GM21526 (cell line): ENCODE results near the gene ZNF366.

ENCODE experiments used
- ATAC-seq: cut with Tn5 transposase; IDR thresholded peaks from one replicate; pipeline ENCODE4 v1.9.1; 2021; ENCODE audit warnings: moderate library complexity; ENCODE audit not compliant: unreplicated experiment, low FRiP score

The ZNF366 gene

GRCh38 chr5:72523960-72524582, 16.9 kb upstream of the ZNF366 start:
- peak; percentile 62 for ATAC-seq

GRCh38 chr5:72522607-72523006, 15.4 kb upstream of the ZNF366 start:
- no peak for ATAC-seq

DNA sequence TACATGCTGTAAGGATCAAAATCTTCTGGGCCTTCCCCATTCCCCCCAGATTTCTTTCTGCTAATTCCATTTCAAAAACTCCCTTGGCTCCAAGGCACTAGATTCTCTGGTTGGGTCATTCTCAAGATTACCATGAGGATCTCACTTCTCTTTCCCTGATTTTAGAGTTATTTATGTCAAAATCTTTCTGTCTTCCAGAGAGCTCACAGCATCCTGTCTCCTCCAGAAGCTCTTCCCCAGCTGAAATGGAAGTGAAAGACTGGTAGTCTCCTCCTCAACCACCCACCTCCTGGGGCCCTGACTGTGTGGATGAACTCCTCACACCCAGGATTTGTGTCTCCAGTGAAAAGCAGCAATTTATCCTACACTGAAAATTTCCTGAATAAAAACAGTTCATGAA, 11.9 kb upstream of the ZNF366 start:
- no peak for ATAC-seq

DNA sequence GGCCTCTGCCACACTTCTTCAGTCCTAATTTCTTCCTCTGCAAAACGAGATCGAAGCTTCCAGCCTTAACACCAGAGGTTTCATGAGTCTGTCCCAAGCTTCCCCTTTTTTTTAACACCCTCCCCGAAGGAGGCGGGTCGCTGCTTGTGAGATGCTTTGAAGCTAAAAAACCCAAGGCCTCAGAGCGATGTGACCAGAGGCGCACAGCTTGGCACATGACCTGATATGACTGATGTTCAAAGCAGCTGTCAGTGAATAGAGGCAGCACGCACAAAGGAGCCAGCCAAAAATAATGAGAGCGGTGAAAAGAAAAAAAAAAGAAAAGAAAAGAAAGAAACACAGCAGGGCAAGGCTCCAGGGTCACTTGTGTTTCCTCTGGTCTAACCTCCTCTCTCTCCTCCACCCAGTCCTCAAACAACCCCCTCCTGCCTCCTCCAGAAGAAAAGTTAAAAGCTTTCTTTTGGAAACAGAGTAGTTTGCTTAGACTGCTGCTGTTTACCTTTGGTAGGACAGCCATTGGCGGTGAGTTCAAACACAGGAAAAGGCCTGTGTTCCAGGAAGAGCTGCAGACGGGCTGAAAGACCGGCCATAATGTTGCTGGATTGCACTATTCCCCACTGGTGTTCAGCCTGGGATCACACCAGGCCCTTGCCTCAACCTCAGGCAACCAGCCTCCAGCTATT, 10.9 kb upstream of the ZNF366 start:
- ATAC-seq, result no peak

GRCh38 chr5:72516916-72517315, 9.7 kb upstream of the ZNF366 start:
- ATAC-seq, result no peak

GRCh38 chr5:72515211-72515610, 8.0 kb upstream of the ZNF366 start:
- no peak for ATAC-seq

GRCh38 chr5:72512593-72512860, 5.3 kb upstream of the ZNF366 start:
- ATAC-seq, result no peak

- ATAC-seq, result no peak
Observed at GRCh38 chr5:72511774-72512592, 4.8 kb upstream of the ZNF366 start.

GRCh38 chr5:72511366-72511765, 4.2 kb upstream of the ZNF366 start:
- ATAC-seq, result no peak

DNA sequence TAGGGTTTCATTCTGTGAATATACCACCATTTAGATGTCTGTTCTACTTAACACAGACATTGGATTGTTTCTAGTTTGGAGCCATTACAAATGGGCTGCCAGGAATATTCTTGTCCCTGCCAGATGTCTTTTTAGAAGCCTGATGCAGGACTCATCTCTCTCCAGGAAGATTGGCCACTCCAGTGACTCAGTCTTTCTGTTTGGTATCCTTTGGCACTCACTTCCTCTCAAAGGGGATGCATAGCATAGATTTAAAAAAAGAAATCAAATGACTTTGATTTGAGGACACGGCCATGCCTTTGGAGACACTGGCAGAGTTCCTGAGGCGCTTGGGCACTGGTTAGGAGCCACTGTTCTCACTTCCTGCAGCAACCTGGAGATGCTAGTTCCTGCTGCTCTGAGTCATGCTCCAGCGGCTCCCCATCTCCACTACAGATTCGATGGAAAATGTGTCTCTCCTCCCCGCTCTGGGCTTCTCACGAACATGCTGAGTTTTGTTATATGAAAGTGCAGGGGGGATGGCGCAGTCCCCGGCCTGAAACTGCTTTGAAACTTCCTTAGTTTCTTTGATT, 3.5 kb upstream of the ZNF366 start:
- ATAC-seq, result no peak

DNA sequence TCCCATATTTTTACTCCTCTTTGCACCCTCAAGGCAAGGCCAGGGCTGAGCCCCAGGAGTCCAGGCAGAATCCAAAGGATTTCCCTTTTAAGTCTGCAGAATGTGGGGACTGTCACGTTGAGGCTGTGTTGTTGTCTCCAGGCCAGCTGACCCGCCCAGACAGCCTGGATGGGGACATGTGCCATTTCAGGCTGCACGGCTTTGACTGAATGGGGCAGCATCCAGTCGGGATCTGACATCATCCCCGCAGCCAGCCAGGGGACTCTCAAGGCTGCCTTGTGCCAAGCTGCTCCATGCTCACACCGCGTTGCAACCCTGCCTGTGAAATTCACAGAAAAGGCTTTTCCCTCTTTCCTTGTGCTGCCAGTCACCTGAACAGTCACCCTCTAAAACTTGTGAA, 2.2 kb upstream of the ZNF366 start:
- ATAC-seq, result no peak

- ATAC-seq, result peak; percentile 92
Observed at GRCh38 chr5:72508241-72509170, 1.3 kb upstream of the ZNF366 start.

- no peak for ATAC-seq
Observed at GRCh38 chr5:72507907-72508238, 663 bp upstream of the ZNF366 start.

DNA sequence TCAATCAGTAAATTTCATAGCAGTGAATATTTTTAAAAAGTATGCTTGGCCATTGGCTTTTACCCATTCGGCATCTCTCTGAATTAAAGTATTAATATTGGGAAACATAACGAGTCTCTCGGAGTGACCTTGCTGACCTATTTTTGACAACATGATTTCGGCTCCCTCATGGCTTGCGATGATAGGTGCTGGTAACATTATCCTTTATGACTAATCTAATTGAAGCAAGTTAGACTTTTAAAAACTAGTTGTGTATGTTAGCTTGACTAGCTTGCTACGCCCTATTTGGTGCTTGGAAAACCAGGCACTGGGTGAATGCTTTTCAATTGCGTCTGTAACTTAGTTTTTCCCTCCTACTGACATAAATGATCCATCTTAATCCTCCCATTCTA, 1.1 kb downstream of the ZNF366 start:
- no peak for ATAC-seq

DNA sequence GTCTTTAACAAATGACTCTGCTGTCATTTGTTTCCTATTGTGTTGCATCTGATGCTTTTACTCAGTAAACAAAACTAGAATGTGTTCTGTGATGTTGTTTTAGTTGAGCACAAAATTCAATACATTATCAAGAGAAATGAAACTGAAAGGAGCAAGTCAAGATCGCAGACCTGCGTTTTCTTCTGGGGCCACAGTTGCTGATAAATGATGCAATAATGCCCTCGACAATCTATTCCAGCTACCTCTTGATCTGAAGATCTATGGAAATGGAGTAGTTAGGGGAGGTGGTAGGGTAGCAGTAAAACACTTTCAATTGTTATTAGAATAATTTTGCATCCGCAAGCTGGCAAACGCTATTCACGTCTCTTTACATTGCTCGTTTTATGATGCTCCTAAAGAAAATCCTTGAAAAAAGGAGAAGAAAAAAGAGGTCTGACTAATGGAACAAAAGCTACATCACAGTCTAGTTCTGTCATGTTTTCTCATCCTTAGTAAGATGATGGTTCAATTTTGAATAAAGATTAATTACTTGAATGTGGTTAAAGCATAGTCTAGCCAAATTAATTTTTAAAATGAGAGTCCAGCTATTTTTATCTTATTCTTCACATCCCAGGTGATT, 1.6 kb downstream of the ZNF366 start:
- ATAC-seq, result no peak

DNA sequence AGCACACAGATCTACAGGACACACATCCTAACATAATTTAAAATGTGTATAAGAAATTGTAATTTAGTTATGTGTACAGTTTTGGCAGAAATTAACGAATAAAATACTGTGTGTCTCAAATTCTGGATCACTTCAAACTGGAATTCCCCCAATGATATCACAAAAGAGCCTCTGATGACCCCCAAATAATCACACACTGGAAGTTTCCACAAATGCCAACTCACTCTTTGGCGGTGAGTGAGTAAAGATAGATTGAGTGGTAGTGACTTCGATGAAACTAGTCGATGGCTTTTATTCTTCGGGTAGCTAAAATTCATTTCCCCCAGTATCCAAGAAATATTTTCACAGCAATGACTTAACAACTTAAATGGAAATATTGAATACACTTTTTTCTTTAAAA, 2.2 kb downstream of the ZNF366 start:
- no peak for ATAC-seq

DNA sequence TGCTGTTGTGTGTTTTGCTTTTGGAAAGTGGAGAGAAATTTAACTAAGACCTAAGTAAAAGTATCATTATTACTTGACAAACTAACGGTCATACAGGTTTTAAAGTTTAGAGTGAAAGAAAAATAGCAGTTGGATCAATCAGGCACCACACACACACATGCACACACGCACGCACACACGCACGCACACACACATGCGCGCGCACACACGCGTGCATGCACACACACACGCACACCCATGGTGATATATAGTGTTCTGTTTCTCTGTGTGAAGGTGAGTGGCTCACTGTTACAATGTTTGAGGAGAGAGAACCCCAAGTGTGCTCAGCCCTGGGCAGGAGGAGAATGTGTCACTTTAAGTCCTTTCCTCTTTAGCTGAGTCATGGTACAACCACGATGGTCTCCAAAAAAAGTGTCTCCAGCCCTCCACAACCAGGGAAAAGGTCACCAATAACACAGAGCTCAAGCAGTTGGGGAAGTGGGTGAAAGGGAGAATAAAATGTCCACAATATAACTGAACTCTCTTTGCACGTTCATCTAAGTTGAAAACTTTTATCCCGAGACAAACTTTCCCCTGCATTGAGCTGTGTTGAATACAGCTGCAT, 3.2 kb downstream of the ZNF366 start:
- ATAC-seq, result no peak

- no peak for ATAC-seq
Observed at GRCh38 chr5:72501488-72501887, 5.7 kb downstream of the ZNF366 start.

- ATAC-seq, result no peak
Observed at GRCh38 chr5:72499730-72500129, 7.5 kb downstream of the ZNF366 start.

- ATAC-seq, result no peak
Observed at GRCh38 chr5:72499090-72499489, 8.1 kb downstream of the ZNF366 start.
